Lower leg skin (tissue), 4 donors: Measurements from ENCODE around the gene PRG2. TPM values are rescaled to one million over a fixed set of nuclear protein-coding genes. Genes with fewer than 3 reads are reported as not detected.

Experiments used
- DNase-seq, 2 donors: peaks; one replicate each; pipeline ENCODE4 v3.0.0-alpha.2; 2019; ENCODE audit warnings: low spot score in 2 of 2
- H3K4me3 ChIP-seq: fragments of 200-600 bp; sonication (generic); 2 replicates; pipeline ENCODE4 v1.5.1; 2017; ENCODE audit warnings: mild to moderate bottlenecking, low read depth; ENCODE audit not compliant: poor library complexity, severe bottlenecking
- POLR2A ChIP-seq, 2 donors: fragments of 450-650 bp; IDR thresholded peaks; one replicate each; pipeline ENCODE4 v1.6.1; 2016 to 2017; ENCODE audit warnings: antibody characterized with exemption in 2 of 2, mild to moderate bottlenecking in 1 of 2, moderate library complexity in 1 of 2
- WGBS, 2 donors: methylation state at CpG; one replicate each; pipeline ENCODE4 v1.1.5; 2018; 5-methylcytosine and 5-hydroxymethylcytosine counted together
- intact Hi-C: fragments of 100-400 bp; cut with DNase I; formaldehyde crosslinking; loops from one replicate; pipeline ENCODE4 v1.15.0; 2023; ENCODE audit warnings: low total_unique reads
- total RNA-seq, 4 donors: library from RNA; depleted of rRNA; stranded (reverse); fragments of >200 nt; gene quantifications; one replicate each; pipeline ENCODE4 v1.1.0, GENCODE V29; 2016
- TF ChIP-seq, protein P1 (sequence below), 3 donors: fragments of 450-650 bp; IDR thresholded peaks; one replicate each; pipeline ENCODE4 v1.5.1; 2016; ENCODE audit warnings: antibody characterized with exemption in 3 of 3, mild to moderate bottlenecking in 3 of 3, moderate library complexity in 2 of 3

PRG2 gene
- total RNA-seq, 4 donors from 2014 or later, result 0.84 to 1.7 TPM; not detected in 2

GRCh38 chr11:57414612-57415212 lies 24.3 kb upstream of the PRG2 start:
- H3K4me3 ChIP-seq, result no peak overlapping the region
- intact Hi-C loops, result no loop called here
- 93 to 95% methylated on average over 11 of the region's 11 CpGs for WGBS, 2 donors
- TF ChIP-seq POLR2A (IDR thresholded peaks at IDR 0.05), result no peak
- TF ChIP-seq, protein P1, sequence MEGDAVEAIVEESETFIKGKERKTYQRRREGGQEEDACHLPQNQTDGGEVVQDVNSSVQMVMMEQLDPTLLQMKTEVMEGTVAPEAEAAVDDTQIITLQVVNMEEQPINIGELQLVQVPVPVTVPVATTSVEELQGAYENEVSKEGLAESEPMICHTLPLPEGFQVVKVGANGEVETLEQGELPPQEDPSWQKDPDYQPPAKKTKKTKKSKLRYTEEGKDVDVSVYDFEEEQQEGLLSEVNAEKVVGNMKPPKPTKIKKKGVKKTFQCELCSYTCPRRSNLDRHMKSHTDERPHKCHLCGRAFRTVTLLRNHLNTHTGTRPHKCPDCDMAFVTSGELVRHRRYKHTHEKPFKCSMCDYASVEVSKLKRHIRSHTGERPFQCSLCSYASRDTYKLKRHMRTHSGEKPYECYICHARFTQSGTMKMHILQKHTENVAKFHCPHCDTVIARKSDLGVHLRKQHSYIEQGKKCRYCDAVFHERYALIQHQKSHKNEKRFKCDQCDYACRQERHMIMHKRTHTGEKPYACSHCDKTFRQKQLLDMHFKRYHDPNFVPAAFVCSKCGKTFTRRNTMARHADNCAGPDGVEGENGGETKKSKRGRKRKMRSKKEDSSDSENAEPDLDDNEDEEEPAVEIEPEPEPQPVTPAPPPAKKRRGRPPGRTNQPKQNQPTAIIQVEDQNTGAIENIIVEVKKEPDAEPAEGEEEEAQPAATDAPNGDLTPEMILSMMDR (IDR thresholded peaks at IDR 0.05), result no peak
- DNase-seq, result no peak

DNA sequence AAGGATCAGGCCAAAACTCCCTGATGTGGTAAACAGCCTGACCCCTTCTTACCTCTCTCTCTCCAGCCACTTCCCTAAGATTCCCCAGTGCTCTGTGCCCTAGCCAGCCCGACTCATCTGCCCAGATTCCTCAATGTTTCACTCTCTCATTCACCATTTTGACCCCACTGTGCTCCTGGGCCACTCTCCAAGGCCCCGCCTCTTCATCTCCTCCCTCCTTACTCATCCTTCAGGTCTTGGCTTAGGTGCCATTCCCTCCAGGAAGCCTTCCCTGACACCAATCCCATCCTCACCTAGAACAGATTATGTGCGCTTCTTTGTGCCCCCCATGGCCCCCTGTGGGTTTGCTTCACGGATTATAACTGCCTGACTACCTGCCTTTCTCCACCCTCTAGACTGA lies 23.2 kb upstream of the PRG2 start:
- intact Hi-C loops, result no loop called here
- H3K4me3 ChIP-seq, result no peak overlapping the region
- DNase-seq, result no peak
- 78 to 83% methylated on average over 4 of the region's 4 CpGs for WGBS, 2 donors
- TF ChIP-seq, protein P1 (IDR thresholded peaks at IDR 0.05), result no peak
- TF ChIP-seq POLR2A (IDR thresholded peaks at IDR 0.05), result no peak

GRCh38 chr11:57410287-57410686 lies 19.8 kb upstream of the PRG2 start:
- DNase-seq, result no peak
- TF ChIP-seq, protein P1 (IDR thresholded peaks at IDR 0.05), result no peak
- no peak for TF ChIP-seq POLR2A (IDR thresholded peaks at IDR 0.05)
- no peak overlapping the region for H3K4me3 ChIP-seq
- intact Hi-C loops, result no loop called here

DNA sequence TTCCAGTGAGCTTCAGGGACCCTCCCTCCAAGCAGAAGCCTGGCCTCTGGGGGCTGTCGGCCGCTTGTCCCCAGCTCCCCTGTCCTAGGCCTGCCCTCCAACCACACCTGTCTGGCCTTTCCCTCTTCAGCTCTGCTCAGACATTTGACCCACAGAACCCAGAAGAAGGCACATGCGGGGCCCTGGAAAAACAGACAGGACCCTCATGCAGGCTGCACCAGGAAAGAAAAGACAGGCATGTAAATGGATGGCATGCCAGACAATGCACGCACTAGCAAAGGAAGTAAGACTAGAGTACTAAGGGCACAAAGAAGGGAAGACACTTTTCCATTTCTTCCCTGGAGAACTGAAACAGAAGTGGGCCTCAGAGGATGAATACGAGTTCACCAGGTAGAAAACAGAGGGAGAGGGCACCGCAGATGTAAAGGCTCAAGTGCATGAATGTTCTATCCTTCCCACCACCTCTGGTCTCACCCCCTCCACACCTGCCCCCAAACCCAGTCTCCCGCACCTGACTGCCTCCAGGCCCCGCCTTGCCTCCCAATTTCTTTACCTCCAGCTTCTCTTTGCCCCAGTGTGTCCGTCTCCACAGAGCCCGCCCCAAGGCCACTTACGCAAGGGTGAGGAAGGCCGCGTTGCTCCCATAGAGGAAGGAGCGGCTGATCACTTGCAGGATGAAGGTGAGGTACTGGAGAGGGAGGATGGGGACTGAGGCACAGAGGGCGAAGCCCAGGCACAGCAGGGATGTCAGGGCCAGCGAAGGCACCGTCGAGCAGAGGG lies 19.1 kb upstream of the PRG2 start:
- H3K4me3 ChIP-seq, result no peak overlapping the region
- WGBS, 2 donors, result 93 to 95% methylated on average over 18 of the region's 18 CpGs
- DNase-seq, result no peak
- intact Hi-C loops, result no loop called here
- TF ChIP-seq, protein P1 (IDR thresholded peaks at IDR 0.05), result no peak
- TF ChIP-seq POLR2A (IDR thresholded peaks at IDR 0.05), result no peak

DNA sequence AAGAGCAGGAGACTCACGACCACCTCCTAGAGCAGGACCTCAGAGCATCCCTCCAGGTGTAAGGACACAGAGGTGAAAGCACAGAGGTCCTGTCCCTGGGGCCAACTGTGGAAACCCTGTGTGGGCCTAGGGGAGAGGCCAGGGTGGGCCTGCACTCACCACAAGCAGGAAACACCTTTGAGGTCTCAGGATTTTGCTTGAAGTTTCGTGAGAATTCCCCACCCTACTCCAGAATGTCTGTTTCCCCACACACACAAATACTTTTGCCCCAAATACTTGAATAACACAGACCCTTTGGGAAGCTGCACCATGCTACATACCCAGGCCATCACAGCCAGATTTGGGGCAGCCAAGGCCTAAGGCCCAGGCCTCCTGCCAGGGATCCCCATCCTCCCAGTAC lies 18.3 kb upstream of the PRG2 start:
- 66 to 92% methylated on average over 2 of the region's 2 CpGs for WGBS, 2 donors
- no peak for TF ChIP-seq POLR2A (IDR thresholded peaks at IDR 0.05)
- DNase-seq, result no peak
- intact Hi-C loops, result no loop called here
- no peak overlapping the region for H3K4me3 ChIP-seq

DNA sequence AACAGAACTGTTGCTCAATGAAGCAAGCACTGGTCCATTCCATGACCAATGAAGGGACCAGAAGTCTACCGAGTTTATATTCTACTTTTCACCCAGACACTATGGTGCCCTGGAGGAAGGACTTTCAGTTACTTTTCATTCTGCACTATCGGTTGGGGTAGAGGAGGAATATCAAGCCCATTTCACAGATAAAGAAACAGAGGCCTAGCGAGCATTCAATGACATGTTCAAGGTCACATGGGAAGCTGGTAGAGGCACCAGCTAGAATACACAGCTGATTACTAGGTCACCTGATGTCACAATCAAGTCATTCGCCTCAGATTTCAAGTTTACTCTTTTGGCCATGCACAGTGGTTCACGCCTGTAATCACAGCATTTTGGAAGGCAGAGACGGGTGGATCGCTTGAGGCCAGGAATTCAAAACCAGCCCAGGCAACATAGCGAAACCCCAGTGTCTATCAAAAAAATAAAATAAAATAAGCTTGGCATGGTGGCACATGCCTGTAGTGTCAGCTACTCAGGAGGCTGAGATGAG lies 17.6 kb upstream of the PRG2 start:
- intact Hi-C loops, result no loop called here
- TF ChIP-seq, protein P1 (IDR thresholded peaks at IDR 0.05), result no peak
- no peak for TF ChIP-seq POLR2A (IDR thresholded peaks at IDR 0.05)
- H3K4me3 ChIP-seq, result no peak overlapping the region
- 80 to 83% methylated on average over 8 of the region's 8 CpGs for WGBS, 2 donors
- no peak for DNase-seq
